Esophagus muscularis mucosa (tissue), 4 donors: ENCODE data around the gene SIRPA.

Experiments
- EP300 ChIP-seq: sonication (generic); formaldehyde crosslinking; IDR thresholded peaks from one replicate; pipeline ENCODE4 v1.6.1; 2017; ENCODE audit warnings: antibody characterized with exemption
- POLR2AphosphoS5 ChIP-seq, 2 donors: sonication (generic); formaldehyde crosslinking; IDR thresholded peaks; one replicate each; pipeline ENCODE4 v1.6.1; 2017; ENCODE audit warnings: antibody characterized with exemption in 2 of 2
- TF ChIP-seq, protein P1 (sequence below), 3 experiments: fragments of 200-600 bp in 2 of 3; fragments of 450-650 bp in 1 of 3; sonication (generic) in 2 of 3; IDR thresholded peaks; one replicate each; pipeline ENCODE4 v1.5.1; 2017 to 2019; ENCODE audit warnings: antibody characterized with exemption in 3 of 3, mild to moderate bottlenecking in 2 of 3, moderate library complexity in 1 of 3

DNA sequence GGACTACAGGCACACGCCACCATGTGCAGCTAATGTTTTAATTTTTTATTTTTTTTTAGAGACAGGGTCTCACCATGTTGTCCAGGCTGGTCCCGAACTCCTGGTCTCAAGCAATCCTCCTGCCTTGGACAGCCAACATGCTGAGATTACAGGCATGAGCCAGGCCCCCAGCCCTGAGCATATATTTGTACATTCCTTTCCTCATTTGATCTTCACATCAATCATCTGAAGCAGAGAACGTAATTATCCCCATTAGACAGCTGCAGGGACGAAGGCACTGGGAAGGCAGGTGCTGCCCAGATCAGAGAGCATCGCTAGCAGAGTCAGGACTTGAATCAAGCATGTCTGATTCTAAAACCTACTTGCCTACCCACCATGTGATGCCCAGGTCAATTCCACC, 41.0 kb upstream of the SIRPA start:
- TF ChIP-seq EP300 (no peak), POLR2AphosphoS5 (IDR thresholded peaks at IDR 0.05) (no peak)
- TF ChIP-seq, protein P1, sequence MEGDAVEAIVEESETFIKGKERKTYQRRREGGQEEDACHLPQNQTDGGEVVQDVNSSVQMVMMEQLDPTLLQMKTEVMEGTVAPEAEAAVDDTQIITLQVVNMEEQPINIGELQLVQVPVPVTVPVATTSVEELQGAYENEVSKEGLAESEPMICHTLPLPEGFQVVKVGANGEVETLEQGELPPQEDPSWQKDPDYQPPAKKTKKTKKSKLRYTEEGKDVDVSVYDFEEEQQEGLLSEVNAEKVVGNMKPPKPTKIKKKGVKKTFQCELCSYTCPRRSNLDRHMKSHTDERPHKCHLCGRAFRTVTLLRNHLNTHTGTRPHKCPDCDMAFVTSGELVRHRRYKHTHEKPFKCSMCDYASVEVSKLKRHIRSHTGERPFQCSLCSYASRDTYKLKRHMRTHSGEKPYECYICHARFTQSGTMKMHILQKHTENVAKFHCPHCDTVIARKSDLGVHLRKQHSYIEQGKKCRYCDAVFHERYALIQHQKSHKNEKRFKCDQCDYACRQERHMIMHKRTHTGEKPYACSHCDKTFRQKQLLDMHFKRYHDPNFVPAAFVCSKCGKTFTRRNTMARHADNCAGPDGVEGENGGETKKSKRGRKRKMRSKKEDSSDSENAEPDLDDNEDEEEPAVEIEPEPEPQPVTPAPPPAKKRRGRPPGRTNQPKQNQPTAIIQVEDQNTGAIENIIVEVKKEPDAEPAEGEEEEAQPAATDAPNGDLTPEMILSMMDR (IDR thresholded peaks at IDR 0.05): no peak
